Measurements from ENCODE around the gene MRPL1. TPM values are rescaled to one million over a fixed set of nuclear protein-coding genes. Genes with fewer than 3 reads are reported as not detected.

The MRPL1 gene
- total and polyA plus RNA-seq, 4 donors: 10.5 to 20.6 (median 16.1) TPM

DNA sequence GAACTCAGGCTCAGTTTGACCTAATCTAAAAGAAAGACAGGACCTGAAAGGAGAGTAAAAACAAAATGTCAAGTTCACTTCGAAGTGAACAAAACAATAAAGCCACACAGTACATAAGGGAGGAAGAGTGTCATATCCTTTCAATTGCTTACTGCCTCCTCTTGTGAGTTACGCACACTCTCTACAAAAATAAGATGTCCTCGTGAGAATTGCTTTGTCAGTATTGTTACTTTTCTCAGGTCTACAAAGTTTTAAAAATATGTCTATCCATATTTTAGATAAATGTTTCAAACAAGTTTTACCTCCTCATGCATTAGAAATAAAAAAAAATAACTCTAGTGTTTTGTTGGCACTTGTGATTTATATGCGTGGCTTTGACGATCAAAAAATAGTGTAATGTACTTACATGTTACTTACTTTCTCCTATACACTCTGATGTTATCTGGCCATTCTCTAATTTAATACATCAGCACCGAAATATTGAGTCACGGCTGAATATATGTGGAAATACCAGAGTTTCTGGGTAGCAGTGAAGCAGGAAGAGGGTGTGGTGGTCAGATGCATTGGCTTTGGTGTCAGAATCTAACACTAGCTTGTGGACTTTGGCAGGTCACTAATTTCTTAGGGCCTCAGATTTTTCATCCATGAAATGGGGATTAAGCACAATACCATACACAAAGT is 8.1 kb upstream of the MRPL1 start (continued):
- TF ChIP-seq EGR1 (IDR thresholded peaks at IDR 0.05; ENCODE audit: low read depth in 2 of 2): no peak

DNA sequence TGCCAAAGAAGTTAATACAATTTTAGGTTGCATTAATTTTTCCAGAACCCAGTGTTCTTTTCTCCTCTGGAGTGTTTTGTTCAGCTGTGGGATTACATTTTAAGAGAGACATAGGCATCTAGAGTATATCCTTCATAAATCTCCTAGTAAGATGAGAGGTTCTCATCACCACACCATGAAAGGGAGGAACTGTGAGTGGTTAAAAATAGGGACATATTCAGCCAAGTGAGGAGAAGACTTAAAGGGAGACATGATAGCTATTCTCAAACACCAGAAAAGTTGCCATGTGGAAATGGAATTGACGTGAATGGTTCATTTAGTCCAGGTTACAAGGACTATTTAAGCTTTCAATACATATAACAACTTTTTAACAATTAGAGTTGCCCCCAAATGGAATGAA is 6.5 kb upstream of the MRPL1 start:
- Histone ChIP-seq H3K9ac (ENCODE audit: low read depth in 1 of 2, low read length in 2 of 2) (no peak overlapping the region), H3K27ac (ENCODE audit: low read depth in 1 of 2, low read length in 2 of 2) (no peak overlapping the region), H3K9me3 (ENCODE audit: control insufficient read depth in 4 of 4, low read length in 3 of 4) (no peaks in the 10 kb centered on the region), H3K4me3 (ENCODE audit: low read depth in 1 of 3, low read length in 3 of 3) (no peak overlapping the region), H3K27me3 (ENCODE audit: control insufficient read depth in 4 of 4, insufficient read depth in 4 of 4, low read length in 3 of 4) (no peaks in the 10 kb centered on the region), H3K4me1 (ENCODE audit: control insufficient read depth in 4 of 4, insufficient read depth in 4 of 4, low read length in 3 of 4) (peaks cover 0 to 1% (median 0%) of the 10 kb centered on the region in 4 donors), H3K36me3 (ENCODE audit: control insufficient read depth in 4 of 4, insufficient read depth in 3 of 4, low read depth in 1 of 4, low read length in 3 of 4) (no peaks in the 10 kb centered on the region)
- WGBS: 88% methylated on average over 1 of the region's 1 CpG
- no peak for DNase-seq (ENCODE audit: low spot score)
- TF ChIP-seq SP1 (IDR thresholded peaks at IDR 0.05): no peak
- TF ChIP-seq, protein P1, sequence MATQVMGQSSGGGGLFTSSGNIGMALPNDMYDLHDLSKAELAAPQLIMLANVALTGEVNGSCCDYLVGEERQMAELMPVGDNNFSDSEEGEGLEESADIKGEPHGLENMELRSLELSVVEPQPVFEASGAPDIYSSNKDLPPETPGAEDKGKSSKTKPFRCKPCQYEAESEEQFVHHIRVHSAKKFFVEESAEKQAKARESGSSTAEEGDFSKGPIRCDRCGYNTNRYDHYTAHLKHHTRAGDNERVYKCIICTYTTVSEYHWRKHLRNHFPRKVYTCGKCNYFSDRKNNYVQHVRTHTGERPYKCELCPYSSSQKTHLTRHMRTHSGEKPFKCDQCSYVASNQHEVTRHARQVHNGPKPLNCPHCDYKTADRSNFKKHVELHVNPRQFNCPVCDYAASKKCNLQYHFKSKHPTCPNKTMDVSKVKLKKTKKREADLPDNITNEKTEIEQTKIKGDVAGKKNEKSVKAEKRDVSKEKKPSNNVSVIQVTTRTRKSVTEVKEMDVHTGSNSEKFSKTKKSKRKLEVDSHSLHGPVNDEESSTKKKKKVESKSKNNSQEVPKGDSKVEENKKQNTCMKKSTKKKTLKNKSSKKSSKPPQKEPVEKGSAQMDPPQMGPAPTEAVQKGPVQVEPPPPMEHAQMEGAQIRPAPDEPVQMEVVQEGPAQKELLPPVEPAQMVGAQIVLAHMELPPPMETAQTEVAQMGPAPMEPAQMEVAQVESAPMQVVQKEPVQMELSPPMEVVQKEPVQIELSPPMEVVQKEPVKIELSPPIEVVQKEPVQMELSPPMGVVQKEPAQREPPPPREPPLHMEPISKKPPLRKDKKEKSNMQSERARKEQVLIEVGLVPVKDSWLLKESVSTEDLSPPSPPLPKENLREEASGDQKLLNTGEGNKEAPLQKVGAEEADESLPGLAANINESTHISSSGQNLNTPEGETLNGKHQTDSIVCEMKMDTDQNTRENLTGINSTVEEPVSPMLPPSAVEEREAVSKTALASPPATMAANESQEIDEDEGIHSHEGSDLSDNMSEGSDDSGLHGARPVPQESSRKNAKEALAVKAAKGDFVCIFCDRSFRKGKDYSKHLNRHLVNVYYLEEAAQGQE (IDR thresholded peaks at IDR 0.05): no peak
- no peak for TF ChIP-seq NR2F2 (IDR thresholded peaks at IDR 0.05)

DNA sequence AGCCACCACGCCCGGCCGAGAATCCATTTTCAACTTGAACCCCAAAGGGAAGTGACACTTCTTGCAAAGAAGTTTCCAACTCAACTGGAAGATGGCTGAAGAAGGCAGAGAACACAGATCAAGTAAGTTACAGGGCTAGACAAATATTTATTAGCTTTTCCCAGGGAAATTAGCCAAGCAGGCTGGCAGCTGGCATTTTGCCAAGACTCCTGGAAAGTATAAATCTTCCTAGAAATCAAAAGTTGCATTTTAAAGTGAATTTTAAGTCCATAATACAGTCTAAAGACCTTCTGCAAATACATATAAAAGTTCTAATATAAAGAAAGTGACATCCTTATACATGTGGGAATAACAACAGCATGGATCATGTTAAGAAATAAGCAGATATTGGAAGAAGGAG is 3.4 kb upstream of the MRPL1 start:
- no peak overlapping the region for H3K27ac ChIP-seq (ENCODE audit: low read depth in 1 of 2, low read length in 2 of 2)
- WGBS: 99% methylated on average over 3 of the region's 3 CpGs
- no peak overlapping the region for H3K4me3 ChIP-seq (ENCODE audit: low read depth in 1 of 3, low read length in 3 of 3)
- no peaks in the 10 kb centered on the region for H3K9me3 ChIP-seq (ENCODE audit: control insufficient read depth in 4 of 4, low read length in 3 of 4)
- H3K36me3 ChIP-seq (ENCODE audit: control insufficient read depth in 4 of 4, insufficient read depth in 3 of 4, low read depth in 1 of 4, low read length in 3 of 4): no peaks in the 10 kb centered on the region
- H3K27me3 ChIP-seq (ENCODE audit: control insufficient read depth in 4 of 4, insufficient read depth in 4 of 4, low read length in 3 of 4): no peaks in the 10 kb centered on the region
- TF ChIP-seq, protein P2, sequence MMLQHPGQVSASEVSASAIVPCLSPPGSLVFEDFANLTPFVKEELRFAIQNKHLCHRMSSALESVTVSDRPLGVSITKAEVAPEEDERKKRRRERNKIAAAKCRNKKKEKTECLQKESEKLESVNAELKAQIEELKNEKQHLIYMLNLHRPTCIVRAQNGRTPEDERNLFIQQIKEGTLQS (IDR thresholded peaks at IDR 0.05): no peak
- no peak for TF ChIP-seq SP1 (IDR thresholded peaks at IDR 0.05)
- no peak for TF ChIP-seq FOXA2 (IDR thresholded peaks at IDR 0.05)
- no peak for TF ChIP-seq RXRA (IDR thresholded peaks at IDR 0.05)
- TF ChIP-seq FOXA1 (IDR thresholded peaks at IDR 0.05): no peak
- TF ChIP-seq YY1 (IDR thresholded peaks at IDR 0.05): no peak
- TF ChIP-seq, protein P3, sequence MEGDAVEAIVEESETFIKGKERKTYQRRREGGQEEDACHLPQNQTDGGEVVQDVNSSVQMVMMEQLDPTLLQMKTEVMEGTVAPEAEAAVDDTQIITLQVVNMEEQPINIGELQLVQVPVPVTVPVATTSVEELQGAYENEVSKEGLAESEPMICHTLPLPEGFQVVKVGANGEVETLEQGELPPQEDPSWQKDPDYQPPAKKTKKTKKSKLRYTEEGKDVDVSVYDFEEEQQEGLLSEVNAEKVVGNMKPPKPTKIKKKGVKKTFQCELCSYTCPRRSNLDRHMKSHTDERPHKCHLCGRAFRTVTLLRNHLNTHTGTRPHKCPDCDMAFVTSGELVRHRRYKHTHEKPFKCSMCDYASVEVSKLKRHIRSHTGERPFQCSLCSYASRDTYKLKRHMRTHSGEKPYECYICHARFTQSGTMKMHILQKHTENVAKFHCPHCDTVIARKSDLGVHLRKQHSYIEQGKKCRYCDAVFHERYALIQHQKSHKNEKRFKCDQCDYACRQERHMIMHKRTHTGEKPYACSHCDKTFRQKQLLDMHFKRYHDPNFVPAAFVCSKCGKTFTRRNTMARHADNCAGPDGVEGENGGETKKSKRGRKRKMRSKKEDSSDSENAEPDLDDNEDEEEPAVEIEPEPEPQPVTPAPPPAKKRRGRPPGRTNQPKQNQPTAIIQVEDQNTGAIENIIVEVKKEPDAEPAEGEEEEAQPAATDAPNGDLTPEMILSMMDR (IDR thresholded peaks at IDR 0.05; ENCODE audit: low read depth, low read length, missing input control): no peak
- TF ChIP-seq, protein P4, sequence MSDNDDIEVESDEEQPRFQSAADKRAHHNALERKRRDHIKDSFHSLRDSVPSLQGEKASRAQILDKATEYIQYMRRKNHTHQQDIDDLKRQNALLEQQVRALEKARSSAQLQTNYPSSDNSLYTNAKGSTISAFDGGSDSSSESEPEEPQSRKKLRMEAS (IDR thresholded peaks at IDR 0.05): no peak
- TF ChIP-seq HNF4G (IDR thresholded peaks at IDR 0.05): no peak
- TF ChIP-seq, protein P1 (IDR thresholded peaks at IDR 0.05): no peak
- TF ChIP-seq TAF1 (conservative IDR thresholded peaks at IDR 0.05): no peak
- TF ChIP-seq EGR1 (IDR thresholded peaks at IDR 0.05; ENCODE audit: low read depth in 2 of 2): no peak
- no peak for DNase-seq (ENCODE audit: low spot score)
- H3K9ac ChIP-seq (ENCODE audit: low read depth in 1 of 2, low read length in 2 of 2): no peak overlapping the region
- H3K4me1 ChIP-seq (ENCODE audit: control insufficient read depth in 4 of 4, insufficient read depth in 4 of 4, low read length in 3 of 4): peaks cover 3 to 15% (median 6%) of the 10 kb centered on the region in 4 donors
